GM18502 (cell line): Measurements from ENCODE around the gene OR5T2.
"Not testable (repeated sequence)": the region's sequence is repeated elsewhere in the genome, so short reads cannot be mapped to it uniquely, and the experiment has no call there.

Experiments
- ATAC-seq: cut with Tn5 transposase; IDR thresholded peaks from one replicate; pipeline ENCODE4 v1.9.1; 2021; ENCODE audit warnings: mild to moderate bottlenecking; ENCODE audit not compliant: unreplicated experiment, poor library complexity

Gene OR5T2

GRCh38 chr11:56234155-56234554 lies at the start of gene OR5T2:
TSS of gene OR5T2 (minus strand) at chr11:56234255. CDS start at chr11:56233062, 1,193 bp downstream.
- ATAC-seq: no peak

GRCh38 chr11:56273854-56274253 lies 39.8 kb upstream of the OR5T2 start, which contains the start of gene OR5T1:
TSS of gene OR5T1 (plus strand) at chr11:56274154. CDS start at chr11:56275639, 1,485 bp downstream.
- no peak for ATAC-seq

GRCh38 chr11:56271092-56271491 lies 37.0 kb upstream of the OR5T2 start:
- ATAC-seq: no peak

DNA sequence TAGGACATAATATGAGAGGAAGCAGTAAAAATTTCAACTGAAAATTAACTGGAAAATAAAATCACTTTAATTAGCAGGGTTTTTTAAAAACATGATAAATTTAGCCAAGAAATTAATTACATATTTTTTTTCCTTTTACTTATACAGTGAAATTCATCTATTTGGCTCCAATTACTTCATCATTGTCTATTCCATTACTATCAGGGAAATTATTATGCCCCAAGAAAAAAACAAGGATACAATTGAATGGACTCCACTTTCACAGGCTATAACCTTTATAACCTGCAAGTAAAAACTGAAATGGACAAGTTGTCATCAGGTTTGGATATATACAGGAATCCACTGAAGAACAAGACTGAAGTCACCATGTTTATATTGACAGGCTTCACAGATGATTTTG lies 17.9 kb upstream of the OR5T2 start, which contains the start of gene OR5T3:
TSS of gene OR5T3 (plus strand) at position 301 of the 400 bp plus-strand sequence. CDS start at position 301, 0 bp downstream.
- ATAC-seq: no peak

GRCh38 chr11:56219735-56220134 lies 14.3 kb downstream of the OR5T2 start:
- not testable (repeated sequence) for ATAC-seq

DNA sequence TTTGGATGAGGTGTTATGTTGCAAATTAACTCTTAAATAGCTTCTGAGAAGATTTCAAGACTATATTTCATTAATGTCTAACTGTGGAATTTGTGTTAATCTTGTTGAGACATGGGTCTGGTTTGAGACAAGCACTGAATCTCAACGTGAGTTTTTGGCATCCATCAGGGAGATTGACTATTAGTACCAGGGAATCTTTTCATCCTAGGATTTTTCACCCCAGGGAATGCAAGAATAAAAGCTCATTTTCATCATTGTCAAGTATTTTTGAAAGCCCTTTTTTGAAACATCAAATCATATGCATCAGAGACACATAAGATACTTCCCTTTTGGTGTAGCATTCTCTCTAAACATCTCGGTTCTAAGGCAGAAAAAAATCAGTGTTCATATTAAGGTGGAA lies 19.5 kb downstream of the OR5T2 start:
- ATAC-seq: no peak

GRCh38 chr11:56207790-56208189 lies 26.3 kb downstream of the OR5T2 start:
- no peak for ATAC-seq

GRCh38 chr11:56197367-56197766 lies 36.7 kb downstream of the OR5T2 start:
- no peak for ATAC-seq

GRCh38 chr11:56196705-56197104 lies 37.4 kb downstream of the OR5T2 start:
- no peak for ATAC-seq

DNA sequence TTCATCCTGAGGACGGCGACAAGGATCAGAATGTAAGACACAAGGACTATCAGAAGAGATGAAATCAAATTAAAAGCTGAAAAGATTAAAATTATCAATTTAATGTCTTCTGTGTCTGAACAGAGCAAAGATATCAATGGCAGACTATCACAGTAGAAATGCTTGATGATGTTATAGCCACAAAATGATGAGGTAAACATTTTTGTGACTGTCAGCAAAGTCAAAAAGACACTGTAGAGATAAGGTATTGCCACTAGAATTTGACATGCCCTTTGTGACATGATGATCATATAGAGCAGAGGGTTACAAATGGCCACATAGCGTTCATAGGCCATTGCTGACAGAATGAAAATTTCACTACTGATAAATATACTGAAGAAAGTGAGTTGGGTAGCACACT lies 45.5 kb downstream of the OR5T2 start:
- no peak for ATAC-seq

DNA sequence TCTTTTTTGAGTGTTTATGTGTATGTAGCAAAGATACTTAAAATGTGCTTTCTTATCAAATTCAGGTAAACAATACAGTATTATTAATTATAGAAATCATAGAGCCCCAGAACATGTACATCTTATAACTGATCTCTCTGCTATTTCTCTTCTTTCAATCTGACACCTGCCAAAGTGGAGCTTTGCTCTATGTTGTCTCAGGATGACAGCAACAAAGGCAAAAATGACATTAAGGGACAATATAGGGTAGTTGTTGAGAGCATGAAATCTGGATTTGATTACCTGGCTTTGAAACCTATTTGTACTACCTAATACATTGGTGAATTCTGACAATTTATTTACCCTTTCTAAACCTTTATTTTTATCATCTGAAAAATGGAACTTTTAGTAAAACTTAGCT lies 50.6 kb downstream of the OR5T2 start:
- ATAC-seq: no peak
